Spleen (tissue), 13 donors: Measurements from ENCODE around the gene IL1R2. TPM values are rescaled to one million over a fixed set of nuclear protein-coding genes. Genes with fewer than 3 reads are reported as not detected.

Experiments
- DNase-seq: peaks from one replicate; pipeline ENCODE4 v3.0.0-alpha.2; 2020
- H3K27ac ChIP-seq, 8 donors: fragments of 200-600 bp; sonication (generic) in 7 of 8; 1 replicate in 4 of 8; 2 replicates in 4 of 8; pipeline versions ENCODE4 v1.5.0 to v1.8.0; 2016 to 2021; ENCODE audit warnings: inconsistent platforms in 4 of 8, mild to moderate bottlenecking in 4 of 8, moderate library complexity in 1 of 8
- H3K27me3 ChIP-seq, 7 donors: fragments of 200-600 bp; sonication (generic) in 6 of 7; replicated peaks in 1 of 7; 1 replicate in 4 of 7; 2 replicates in 3 of 7; pipeline versions ENCODE4 v1.5.0 to v1.8.0; 2016 to 2021; ENCODE audit warnings: inconsistent platforms in 3 of 7, mild to moderate bottlenecking in 1 of 7
- H3K36me3 ChIP-seq, 6 donors: fragments of 200-600 bp; sonication (generic) in 5 of 6; 1 replicate in 4 of 6; 2 replicates in 2 of 6; pipeline versions ENCODE4 v1.5.0 to v1.8.0; 2016 to 2021; ENCODE audit warnings: inconsistent platforms in 2 of 6
- H3K4me1 ChIP-seq, 6 donors: fragments of 200-600 bp; sonication (generic) in 5 of 6; 1 replicate in 3 of 6; 2 replicates in 3 of 6; pipeline versions ENCODE4 v1.5.0 to v1.8.0; 2016 to 2021; ENCODE audit warnings: inconsistent platforms in 3 of 6
- H3K4me3 ChIP-seq, 8 donors: fragments of 200-600 bp; sonication (generic) in 7 of 8; 1 replicate in 4 of 8; 2 replicates in 4 of 8; pipeline versions ENCODE4 v1.5.0 to v1.8.0; 2016 to 2021; ENCODE audit warnings: inconsistent platforms in 4 of 8, mild to moderate bottlenecking in 4 of 8, moderate library complexity in 2 of 8
- H3K9me3 ChIP-seq, 8 donors: fragments of 200-600 bp; sonication (generic) in 7 of 8; 1 replicate in 4 of 8; 2 replicates in 4 of 8; pipeline versions ENCODE4 v1.5.0 to v1.8.0; 2016 to 2021; ENCODE audit warnings: inconsistent platforms in 4 of 8
- POLR2A ChIP-seq, 3 donors: fragments of 450-650 bp; IDR thresholded peaks; one replicate each; pipeline ENCODE4 v1.5.1; 2017; ENCODE audit warnings: antibody characterized with exemption in 3 of 3, mild to moderate bottlenecking in 1 of 3
- POLR2AphosphoS5 ChIP-seq, 3 donors: sonication (generic); formaldehyde crosslinking; IDR thresholded peaks; one replicate each; pipeline ENCODE4 v1.5.1; 2017; ENCODE audit warnings: antibody characterized with exemption in 3 of 3
- WGBS, 5 donors: extraction: QIAGEN DNeasy Blood & Tissue Kit in 3 of 5; methylation state at CpG; one replicate each; pipeline versions ENCODE4 v1.1.5 to v1.1.7; 2013 to 2018; 5-methylcytosine and 5-hydroxymethylcytosine counted together
- intact Hi-C: fragments of 100-400 bp; cut with DNase I; formaldehyde crosslinking; loops from one replicate; pipeline ENCODE4 v1.15.0; 2023; ENCODE audit warnings: low total_unique reads
- long read RNA-seq, 2 donors: transcript quantifications; one replicate each; lab custom pipeline, GENCODE V29; 2026
- polyA plus RNA-seq, 3 donors: library from polyadenylated mRNA; stranded (reverse); fragments of 200-250 nt; gene quantifications; one replicate each; pipeline ENCODE4 v1.2.1, GENCODE V29; 2013
- total RNA-seq, 7 donors: library from RNA; depleted of rRNA in 3 of 7; stranded (reverse); fragments of >200 nt in 3 of 7; fragmentation: NEBNext Ultra II Directional in 4 of 7; extraction: Animal tissue kit (Norgen Biotek cat#: 25700) in 4 of 7; gene quantifications; one replicate each; pipeline versions ENCODE4 v1.1.0 to v1.2.1, GENCODE V29; 2016 to 2021
- TF ChIP-seq, protein P1 (sequence below), 11 experiments: fragments of 200-600 bp in 7 of 11; fragments of 450-650 bp in 4 of 11; sonication (generic) in 4 of 11; IDR thresholded peaks in 8 of 11; conservative IDR thresholded peaks in 3 of 11; 1 replicate in 7 of 11; 2 replicates in 4 of 11; pipeline versions ENCODE4 v1.4.0 to v1.8.0; 2016 to 2021; ENCODE audit warnings: antibody characterized with exemption in 11 of 11, inconsistent platforms in 4 of 11, mild to moderate bottlenecking in 1 of 11
- donor health status: healthy with polysubstance abuse.
- donor health status: DM: no; HTN: no; CAD: no; lungs with moderate emphysema.
- donor health status: DM: no; HTN: no; CAD: no.
- donor health status: Bipolar disorder and iron deficiency.
- donor health status: healthy.
- donor health status: DM: no; HTN: no; CAD: no.
- donor health status: DM: yes; HTN: yes; CAD: no.

The IL1R2 gene, protein sequence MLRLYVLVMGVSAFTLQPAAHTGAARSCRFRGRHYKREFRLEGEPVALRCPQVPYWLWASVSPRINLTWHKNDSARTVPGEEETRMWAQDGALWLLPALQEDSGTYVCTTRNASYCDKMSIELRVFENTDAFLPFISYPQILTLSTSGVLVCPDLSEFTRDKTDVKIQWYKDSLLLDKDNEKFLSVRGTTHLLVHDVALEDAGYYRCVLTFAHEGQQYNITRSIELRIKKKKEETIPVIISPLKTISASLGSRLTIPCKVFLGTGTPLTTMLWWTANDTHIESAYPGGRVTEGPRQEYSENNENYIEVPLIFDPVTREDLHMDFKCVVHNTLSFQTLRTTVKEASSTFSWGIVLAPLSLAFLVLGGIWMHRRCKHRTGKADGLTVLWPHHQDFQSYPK
- total RNA-seq (100 to 1,000 TPM in 6 of 7 donors, 10 to 100 TPM in 1; 24.5 to 607 (median 140) TPM), polyA plus RNA-seq (10 to 100 TPM; 20.1 to 62.9 (median 22.6) TPM)
- long read RNA-seq, donor 1: 0 reads
- long read RNA-seq, donor 2: 0 reads

DNA sequence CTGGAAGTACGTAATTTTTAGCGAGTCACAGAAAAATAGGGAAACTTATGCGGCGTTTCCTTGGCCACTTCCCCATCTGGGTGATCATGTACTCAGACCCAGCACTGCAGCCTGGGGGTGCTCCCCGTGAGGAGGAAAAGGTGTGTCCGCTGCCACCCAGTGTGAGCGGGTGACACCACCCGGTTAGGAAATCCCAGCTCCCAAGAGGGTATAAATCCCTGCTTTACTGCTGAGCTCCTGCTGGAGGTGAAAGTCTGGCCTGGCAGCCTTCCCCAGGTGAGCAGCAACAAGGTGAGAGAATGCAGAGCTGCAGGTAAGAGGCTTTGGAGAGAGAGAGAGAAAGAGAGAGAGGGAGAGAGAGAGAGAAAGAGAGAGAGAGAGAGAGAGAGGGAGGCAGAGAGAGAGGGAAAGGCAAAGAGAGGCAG is at the start of gene IL1R2:
IL1R2 (plus strand) TSS at position 240 of the 425 bp plus-strand sequence. CDS start 16,616 bp downstream, outside the sequence.
- Histone ChIP-seq H3K27me3 (peaks cover 0 to 4% (median 0%) of the 10 kb centered on the region in 7 donors), H3K27ac (peak within 1 kb of the TSS in 7 of 8 donors; percentile 40 to 95 (median 80)), H3K4me3 (peak within 1 kb of the TSS in 5 of 8 donors; percentile 15 to 60 (median 39)), H3K4me1 (peaks cover 0 to 48% (median 12%) of the 10 kb centered on the region in 6 donors), H3K36me3 (peaks cover 0 to 15% (median 0%) of the 10 kb centered on the region in 6 donors), H3K9me3 (no peaks in the 10 kb centered on the region)
- intact Hi-C loops: no loop called here
- 26 to 48% (median 43%) methylated on average over 8 of the region's 8 CpGs for WGBS, 5 donors
- DNase-seq: peak; percentile 92
- TF ChIP-seq POLR2AphosphoS5 (IDR thresholded peaks at IDR 0.05) (peak; percentile 69 to 95 (median 75)), POLR2A (IDR thresholded peaks at IDR 0.05) (peak in 1 of 3 donors; percentile 12)
- TF ChIP-seq, protein P1, sequence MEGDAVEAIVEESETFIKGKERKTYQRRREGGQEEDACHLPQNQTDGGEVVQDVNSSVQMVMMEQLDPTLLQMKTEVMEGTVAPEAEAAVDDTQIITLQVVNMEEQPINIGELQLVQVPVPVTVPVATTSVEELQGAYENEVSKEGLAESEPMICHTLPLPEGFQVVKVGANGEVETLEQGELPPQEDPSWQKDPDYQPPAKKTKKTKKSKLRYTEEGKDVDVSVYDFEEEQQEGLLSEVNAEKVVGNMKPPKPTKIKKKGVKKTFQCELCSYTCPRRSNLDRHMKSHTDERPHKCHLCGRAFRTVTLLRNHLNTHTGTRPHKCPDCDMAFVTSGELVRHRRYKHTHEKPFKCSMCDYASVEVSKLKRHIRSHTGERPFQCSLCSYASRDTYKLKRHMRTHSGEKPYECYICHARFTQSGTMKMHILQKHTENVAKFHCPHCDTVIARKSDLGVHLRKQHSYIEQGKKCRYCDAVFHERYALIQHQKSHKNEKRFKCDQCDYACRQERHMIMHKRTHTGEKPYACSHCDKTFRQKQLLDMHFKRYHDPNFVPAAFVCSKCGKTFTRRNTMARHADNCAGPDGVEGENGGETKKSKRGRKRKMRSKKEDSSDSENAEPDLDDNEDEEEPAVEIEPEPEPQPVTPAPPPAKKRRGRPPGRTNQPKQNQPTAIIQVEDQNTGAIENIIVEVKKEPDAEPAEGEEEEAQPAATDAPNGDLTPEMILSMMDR (IDR thresholded peaks at IDR 0.05 in 8 of 11, conservative IDR thresholded peaks at IDR 0.05 in 3 of 11): peak in 1 of 11 experiments; percentile 34

DNA sequence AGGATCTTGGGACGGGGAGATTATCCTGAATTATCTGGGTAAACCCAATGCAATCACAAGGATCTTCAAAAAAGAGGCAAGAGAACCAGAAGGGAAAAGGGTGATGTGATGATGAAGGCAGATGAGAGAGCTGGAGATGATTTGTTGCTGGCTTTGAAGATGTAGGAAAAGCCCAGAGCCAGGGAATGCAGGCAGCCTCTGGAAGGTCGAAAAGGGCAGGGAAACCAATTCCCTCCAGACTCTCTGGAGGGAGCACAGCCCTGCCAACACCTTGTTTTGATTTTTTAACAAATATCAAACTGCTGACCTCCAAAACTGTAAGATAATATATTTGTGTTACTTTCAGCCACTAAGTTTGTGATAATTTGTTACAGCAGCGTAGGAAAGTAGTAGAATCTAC is 48.9 kb upstream of the IL1R2 start:
- TF ChIP-seq POLR2A (IDR thresholded peaks at IDR 0.05) (no peak), POLR2AphosphoS5 (IDR thresholded peaks at IDR 0.05) (no peak)
- TF ChIP-seq, protein P1 (IDR thresholded peaks at IDR 0.05 in 8 of 11, conservative IDR thresholded peaks at IDR 0.05 in 3 of 11): no peak
- 63 to 89% (median 84%) methylated on average over 3 of the region's 3 CpGs for WGBS, 5 donors
- H3K4me3 ChIP-seq: no peak overlapping the region
- no peaks in the 10 kb centered on the region for H3K27me3 ChIP-seq
- intact Hi-C loops: no loop called here
- peaks cover 0 to 13% (median 7%) of the 10 kb centered on the region in 8 donors for H3K9me3 ChIP-seq
- H3K36me3 ChIP-seq: no peaks in the 10 kb centered on the region
- no peaks in the 10 kb centered on the region for H3K4me1 ChIP-seq
- H3K27ac ChIP-seq: no peak overlapping the region
- DNase-seq: no peak

DNA sequence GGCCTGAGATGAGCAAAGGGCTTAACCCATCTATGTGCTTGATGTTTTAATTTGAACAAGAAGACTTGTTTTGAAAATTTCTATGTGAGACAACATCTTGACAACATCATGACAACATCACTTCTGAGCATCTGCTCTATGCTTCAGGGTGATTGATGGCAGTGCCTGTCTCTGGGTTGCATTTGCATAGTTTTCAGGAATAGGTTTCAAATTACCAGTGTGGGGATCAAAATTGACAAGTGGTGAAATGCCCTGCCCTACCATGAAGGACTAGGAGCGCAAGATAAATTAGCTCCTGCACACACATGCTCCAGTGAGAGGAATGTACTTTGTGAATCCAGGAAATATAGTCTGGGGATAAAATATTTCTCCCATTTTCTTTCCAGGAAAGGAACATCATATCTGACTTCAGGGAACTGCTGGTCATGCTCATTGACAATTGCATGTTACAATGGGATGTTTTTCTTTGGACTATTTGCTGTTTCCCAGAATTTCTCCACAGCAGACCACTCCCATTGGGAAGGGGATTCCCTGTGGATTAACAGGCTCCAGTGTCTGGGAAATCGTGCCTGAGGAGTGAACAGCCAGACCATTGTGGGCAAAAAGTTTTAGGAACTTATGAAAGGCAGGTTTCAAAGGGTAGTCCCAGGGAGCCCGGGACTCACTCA is 45.3 kb upstream of the IL1R2 start:
- no peak for DNase-seq
- H3K27ac ChIP-seq: no peak overlapping the region
- no peaks in the 10 kb centered on the region for H3K36me3 ChIP-seq
- no peaks in the 10 kb centered on the region for H3K4me1 ChIP-seq
- intact Hi-C loops: no loop called here
- H3K4me3 ChIP-seq: no peak overlapping the region
- 71 to 86% (median 84%) methylated on average over 3 of the region's 3 CpGs for WGBS, 5 donors
- peaks cover 0 to 15% (median 4%) of the 10 kb centered on the region in 8 donors for H3K9me3 ChIP-seq
- H3K27me3 ChIP-seq: no peaks in the 10 kb centered on the region
- no peak for TF ChIP-seq POLR2AphosphoS5 (IDR thresholded peaks at IDR 0.05)

DNA sequence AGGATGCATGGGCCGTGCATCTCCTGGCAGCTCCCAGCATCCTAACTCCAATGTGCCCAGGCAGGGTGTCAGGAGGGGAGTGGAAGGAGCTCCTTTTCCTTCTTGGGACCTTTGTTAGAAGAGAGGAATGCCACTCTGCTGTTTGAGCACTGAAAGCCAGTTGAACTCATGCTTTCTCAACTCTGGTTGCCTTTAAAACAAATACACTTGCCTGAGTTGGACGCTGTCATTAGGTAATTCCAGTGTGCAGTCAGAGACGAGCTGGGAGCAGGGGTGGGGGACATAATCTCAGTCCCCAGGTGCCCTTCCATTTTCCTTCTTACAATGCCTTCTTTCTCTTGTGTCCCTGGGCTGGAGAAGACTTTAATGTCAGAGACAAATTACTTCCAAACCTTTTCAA is 44.4 kb upstream of the IL1R2 start:
- Histone ChIP-seq H3K36me3 (no peaks in the 10 kb centered on the region), H3K9me3 (peaks cover 0 to 15% (median 4%) of the 10 kb centered on the region in 8 donors), H3K4me3 (no peak overlapping the region), H3K27me3 (no peaks in the 10 kb centered on the region), H3K4me1 (no peaks in the 10 kb centered on the region), H3K27ac (no peak overlapping the region)
- intact Hi-C loops: no loop called here
- 83 to 95% (median 88%) methylated on average over 3 of the region's 3 CpGs for WGBS, 5 donors
- TF ChIP-seq POLR2A (IDR thresholded peaks at IDR 0.05): no peak
- TF ChIP-seq POLR2AphosphoS5 (IDR thresholded peaks at IDR 0.05): no peak
- TF ChIP-seq, protein P1 (IDR thresholded peaks at IDR 0.05 in 8 of 11, conservative IDR thresholded peaks at IDR 0.05 in 3 of 11): no peak
- no peak for DNase-seq
